ENCODE measurements around the gene GSK3A. TPM values are rescaled to one million over a fixed set of nuclear protein-coding genes. Genes with fewer than 3 reads are reported as not detected.

The GSK3A gene
- total and polyA plus RNA-seq, 2 of the 4 experiments (the other 2 are of a cell fraction) = 8.1 to 43.3 TPM

GRCh38 chr19:42235181-42235580 is 7.2 kb downstream of the GSK3A start:
- Histone ChIP-seq H2AK9ac (replicated peaks; ENCODE audit: low read depth, low read length, poor library complexity) (no peak overlapping the region), H2AFZ (replicated peaks; ENCODE audit: low read length, poor library complexity) (no peak overlapping the region), H3K56ac (ENCODE audit: extremely low read depth, insufficient read depth, low read length) (no peak overlapping the region), H3K79me1 (ENCODE audit: low read depth in 1 of 2, low read length in 2 of 2) (peaks cover 33 to 77% of the 10 kb centered on the region in 2 experiments; a peak in 3 of 4 replicates), H3K4me1 (ENCODE audit: control insufficient read depth, insufficient read depth, low read length) (no peaks in the 10 kb centered on the region), H2BK5ac (ENCODE audit: low read depth, low read length, poor library complexity, severe bottlenecking) (no peak overlapping the region), H2AK5ac (ENCODE audit: low read depth, low read length) (no peak overlapping the region), H2BK20ac (ENCODE audit: low read depth, low read length) (no peak overlapping the region), H3K18ac (ENCODE audit: low read depth, low read length) (no peak overlapping the region), H3K9ac (ENCODE audit: low read depth, low read length) (no peak overlapping the region), H4K20me1 (ENCODE audit: insufficient read depth, low read length) (peaks cover 54% of the 10 kb centered on the region), H3K27ac (ENCODE audit: insufficient read depth, low read length) (no peak overlapping the region), H4K8ac (ENCODE audit: low read depth in 2 of 2, low read length in 2 of 2) (no peak overlapping the region), H3K4ac (ENCODE audit: low read depth, low read length) (no peak overlapping the region), H4K5ac (ENCODE audit: low read depth, low read length) (no peak overlapping the region), H3K4me2 (ENCODE audit: low read depth, low read length) (no peak overlapping the region), H3K27me3 (ENCODE audit: control insufficient read depth, insufficient read depth, low read length) (no peaks in the 10 kb centered on the region), H3K4me3 (ENCODE audit: insufficient read depth, low read depth, low read length) (no peak overlapping the region), H3K14ac (replicated peaks; ENCODE audit: low read depth, low read length) (no peak overlapping the region), H2BK120ac (ENCODE audit: low read depth, low read length) (no peak overlapping the region), H2BK15ac (ENCODE audit: low read depth, low read length) (no peak overlapping the region), H3K23ac (ENCODE audit: low read depth, low read length) (no peak overlapping the region), H3K9me3 (ENCODE audit: control insufficient read depth, insufficient read depth, low read length) (no peaks in the 10 kb centered on the region), H4K91ac (ENCODE audit: insufficient read depth, low read depth, low read length) (no peak overlapping the region), H3K9me1 (ENCODE audit: insufficient read depth, low read length) (peaks cover 4% of the 10 kb centered on the region; the same call in 1 of the 2 replicates), H3K36me3 (ENCODE audit: control insufficient read depth, insufficient read depth, low read length) (peaks cover 62% of the 10 kb centered on the region)
- dilution Hi-C loops (cut with HindIII; ENCODE audit: low sequenced_read_pairs, unreplicated experiment) = no loop called here
- intact Hi-C loops (cut with micrococcal nuclease) = no loop called here
- TF ChIP-seq MAFK (IDR thresholded peaks at IDR 0.05; ENCODE audit: low read depth, low read length) = no peak
- TF ChIP-seq RCOR1 (IDR thresholded peaks at IDR 0.05; ENCODE audit: insufficient replicate concordance, low read length) = no peak
- TF ChIP-seq BHLHE40 (IDR thresholded peaks at IDR 0.05; ENCODE audit: low read depth, low read length) = no peak
- TF ChIP-seq SMC3 (IDR thresholded peaks at IDR 0.05; ENCODE audit: low read depth, low read length) = no peak
- no peak for TF ChIP-seq RFX5 (IDR thresholded peaks at IDR 0.05; ENCODE audit: low read depth, low read length)
- no peak for TF ChIP-seq RAD21 (IDR thresholded peaks at IDR 0.05; ENCODE audit: low read length)
- TF ChIP-seq, protein P1, sequence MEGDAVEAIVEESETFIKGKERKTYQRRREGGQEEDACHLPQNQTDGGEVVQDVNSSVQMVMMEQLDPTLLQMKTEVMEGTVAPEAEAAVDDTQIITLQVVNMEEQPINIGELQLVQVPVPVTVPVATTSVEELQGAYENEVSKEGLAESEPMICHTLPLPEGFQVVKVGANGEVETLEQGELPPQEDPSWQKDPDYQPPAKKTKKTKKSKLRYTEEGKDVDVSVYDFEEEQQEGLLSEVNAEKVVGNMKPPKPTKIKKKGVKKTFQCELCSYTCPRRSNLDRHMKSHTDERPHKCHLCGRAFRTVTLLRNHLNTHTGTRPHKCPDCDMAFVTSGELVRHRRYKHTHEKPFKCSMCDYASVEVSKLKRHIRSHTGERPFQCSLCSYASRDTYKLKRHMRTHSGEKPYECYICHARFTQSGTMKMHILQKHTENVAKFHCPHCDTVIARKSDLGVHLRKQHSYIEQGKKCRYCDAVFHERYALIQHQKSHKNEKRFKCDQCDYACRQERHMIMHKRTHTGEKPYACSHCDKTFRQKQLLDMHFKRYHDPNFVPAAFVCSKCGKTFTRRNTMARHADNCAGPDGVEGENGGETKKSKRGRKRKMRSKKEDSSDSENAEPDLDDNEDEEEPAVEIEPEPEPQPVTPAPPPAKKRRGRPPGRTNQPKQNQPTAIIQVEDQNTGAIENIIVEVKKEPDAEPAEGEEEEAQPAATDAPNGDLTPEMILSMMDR (conservative IDR thresholded peaks at IDR 0.05; ENCODE audit: low read depth, low read length) = no peak
- TF ChIP-seq CEBPB (IDR thresholded peaks at IDR 0.05; ENCODE audit: low read depth, low read length) = no peak
- no peak for TF ChIP-seq MAZ (IDR thresholded peaks at IDR 0.05; ENCODE audit: borderline replicate concordance, low read depth, low read length)
- no peak for TF ChIP-seq NFE2L2 (IDR thresholded peaks at IDR 0.05; ENCODE audit: low read depth, low read length)
- TF ChIP-seq USF2 (IDR thresholded peaks at IDR 0.05; ENCODE audit: low read depth, low read length) = no peak
- no peak for TF ChIP-seq ELK1 (IDR thresholded peaks at IDR 0.05; ENCODE audit: borderline replicate concordance, low read depth, low read length)
- TF ChIP-seq CHD1 (IDR thresholded peaks at IDR 0.05; ENCODE audit: low read depth, low read length) = no peak
- no peak for TF ChIP-seq FOS (IDR thresholded peaks at IDR 0.05; ENCODE audit: low read depth, low read length)
- TF ChIP-seq MXI1 (IDR thresholded peaks at IDR 0.05; ENCODE audit: borderline replicate concordance, low read depth, low read length) = no peak
- no peak for TF ChIP-seq POLR2A (IDR thresholded peaks at IDR 0.05; ENCODE audit: low read depth, low read length)
- in situ Hi-C loops (cut with MboI; ENCODE audit: low sequenced_read_pairs) = no loop called here
- 83% methylated on average over 3 of the region's 5 CpGs; no CpG with 5 or more reads in 1 of the 2 experiments for WGBS, 2 experiments (ENCODE audit: extremely low coverage in 2 of 2, insufficient read length in 1 of 2)
- ChIA-PET CTCF (interaction anchor here (0.6 kb wide), 1 partner anchor 16 kb away, joined by 3 read pairs; no protein-coding TSS in a partner anchor), POLR2A (ENCODE audit: unreplicated experiment) (interaction anchor here (0.6 kb wide), 1 partner anchor 115 kb away, joined by 4 read pairs; no protein-coding TSS in a partner anchor)
- DNase-seq = no peak
- BruUV-seq (replicated peaks) = no TSS peak
- ATAC-seq (ENCODE audit: low read depth) = no peak

Data from IMR-90 (cell line).